GM23338 (cell line): Measurements from ENCODE around the gene ROBO3. TPM values are rescaled to one million over a fixed set of nuclear protein-coding genes. Genes with fewer than 3 reads are reported as not detected.

Experiments
- ATAC-seq: fragments of 200-7000 bp; cut with Tn5 transposase; 3 replicates; pipeline ENCODE4 v1.9.1; 2020
- DNase-seq: peaks from one replicate; pipeline ENCODE4 v3.0.0-alpha.2; 2015; ENCODE audit warnings: low spot score
- H2AFZ ChIP-seq: fragments of 200-600 bp; sonication (generic); 2 replicates; pipeline ENCODE4 v1.8.0; 2016; ENCODE audit warnings: antibody characterized with exemption, mild to moderate bottlenecking, moderate library complexity
- H3F3A ChIP-seq: fragments of 200-600 bp; sonication (generic); replicated peaks from 2 replicates; pipeline ENCODE4 v1.8.0; 2017; ENCODE audit warnings: antibody characterized with exemption, mixed run types, low read depth
- H3K27ac ChIP-seq: fragments of 200-600 bp; sonication (generic); 2 replicates; pipeline ENCODE4 v1.6.1; 2016; ENCODE audit warnings: low read depth
- H3K27me3 ChIP-seq: fragments of 200-600 bp; sonication (generic); 2 replicates; pipeline ENCODE4 v1.8.0; 2016; ENCODE audit warnings: mild to moderate bottlenecking, mixed run types, moderate library complexity; ENCODE audit not compliant: insufficient read depth
- H3K36me3 ChIP-seq: fragments of 200-600 bp; sonication (generic); 2 replicates; pipeline ENCODE4 v1.8.0; 2016; ENCODE audit warnings: mild to moderate bottlenecking; ENCODE audit not compliant: insufficient read depth
- H3K4me1 ChIP-seq: fragments of 200-600 bp; sonication (generic); 2 replicates; pipeline ENCODE4 v1.8.0; 2016; ENCODE audit warnings: mild to moderate bottlenecking, moderate library complexity; ENCODE audit not compliant: insufficient read depth
- H3K4me2 ChIP-seq: fragments of 200-600 bp; sonication (generic); 2 replicates; pipeline ENCODE4 v1.7.1; 2017; ENCODE audit warnings: mixed run types
- H3K4me3 ChIP-seq: fragments of 200-600 bp; sonication (generic); 2 replicates; pipeline ENCODE4 v1.6.1; 2016; ENCODE audit warnings: mixed run types
- H3K79me2 ChIP-seq: fragments of 200-600 bp; sonication (generic); replicated peaks from 2 replicates; pipeline ENCODE4 v1.8.0; 2017; ENCODE audit warnings: mild to moderate bottlenecking; ENCODE audit not compliant: insufficient read depth
- H3K9me2 ChIP-seq: fragments of 200-600 bp; sonication (generic); 2 replicates; pipeline ENCODE4 v1.8.0; 2017; ENCODE audit not compliant: insufficient read depth
- H4K20me1 ChIP-seq: fragments of 200-600 bp; sonication (generic); replicated peaks from 2 replicates; pipeline ENCODE4 v1.8.0; 2017; ENCODE audit warnings: mild to moderate bottlenecking; ENCODE audit not compliant: insufficient read depth
- H3K27ac Mint-ChIP-seq: 2 replicates; pipeline ENCODE4 v1.8.0; 2020; ENCODE audit warnings: inconsistent platforms, mild to moderate bottlenecking, moderate library complexity, mixed read lengths
- H3K27me3 Mint-ChIP-seq: 3 replicates; pipeline ENCODE4 v1.8.0; 2022; ENCODE audit warnings: low read depth, mild to moderate bottlenecking, moderate library complexity, mixed read lengths, inconsistent platforms; ENCODE audit not compliant: insufficient read depth, poor library complexity
- H3K36me3 Mint-ChIP-seq: 3 replicates; pipeline ENCODE4 v1.8.0; 2021; ENCODE audit warnings: low read depth, mild to moderate bottlenecking, inconsistent platforms, moderate library complexity, mixed read lengths
- H3K4me1 Mint-ChIP-seq: 3 replicates; pipeline ENCODE4 v1.8.0; 2020; ENCODE audit warnings: mild to moderate bottlenecking, inconsistent platforms, mixed read lengths
- H3K4me3 Mint-ChIP-seq: 3 replicates; pipeline ENCODE4 v1.8.0; 2021; ENCODE audit warnings: moderate library complexity, mild to moderate bottlenecking, inconsistent platforms, mixed read lengths
- H3K9me3 Mint-ChIP-seq: 3 replicates; pipeline ENCODE4 v1.8.0; 2020; ENCODE audit warnings: moderate library complexity, mild to moderate bottlenecking, inconsistent platforms, mixed read lengths
- CREB1 ChIP-seq: fragments of 250-450 bp; sonication (Bioruptor Pico); IDR thresholded peaks from 2 replicates; pipeline ENCODE4 v1.5.0; 2020; ENCODE audit warnings: low read depth, mild to moderate bottlenecking, moderate library complexity
- ETS1 ChIP-seq: IDR thresholded peaks from 2 replicates; pipeline ENCODE4 v1.6.1; 2016; ENCODE audit warnings: antibody characterized with exemption
- JUNB ChIP-seq: IDR thresholded peaks from one replicate; pipeline ENCODE4 v1.6.1; 2016; ENCODE audit warnings: antibody characterized with exemption; ENCODE audit not compliant: unreplicated experiment
- ZNF331 ChIP-seq: fragments of 250-450 bp; sonication (Bioruptor Pico); IDR thresholded peaks from 2 replicates; pipeline ENCODE4 v1.5.0; 2020; ENCODE audit warnings: low read depth, mild to moderate bottlenecking, moderate library complexity
- ZNF462 ChIP-seq: fragments of 250-450 bp; sonication (Bioruptor Pico); IDR thresholded peaks from 2 replicates; pipeline ENCODE4 v1.5.0; 2020; ENCODE audit warnings: mild to moderate bottlenecking, moderate library complexity
- polyA plus RNA-seq: library from polyadenylated mRNA; unstranded; fragments of >200 nt; fragmentation: Nextera tagmentation; extraction: Ambion mirVana; gene quantifications from 2 replicates; pipeline ENCODE4 v1.2.1, GENCODE V29; 2016
- total RNA-seq: library from RNA; depleted of rRNA; stranded (reverse); fragments of >200 nt; shearing (Covaris generic); gene quantifications from 2 replicates; pipeline ENCODE4 v1.2.3, GENCODE V29; 2014
- TF ChIP-seq, protein P1 (sequence below): IDR thresholded peaks from one replicate; pipeline ENCODE4 v1.6.1; 2018; ENCODE audit warnings: antibody characterized with exemption; ENCODE audit not compliant: unreplicated experiment
- TF ChIP-seq, protein P2 (sequence below), 2 experiments: fragments of 200-600 bp in 1 of 2; sonication (generic) in 1 of 2; conservative IDR thresholded peaks; 2 replicates each; pipeline versions ENCODE4 v1.5.1 to v1.6.1; 2016 to 2017; ENCODE audit warnings: antibody characterized with exemption in 2 of 2, low read depth in 2 of 2, mild to moderate bottlenecking in 2 of 2, moderate library complexity in 1 of 2

ROBO3 gene
- total and polyA plus RNA-seq, 2 experiments from 2014 or later = 17.0 to 21.4 TPM

DNA sequence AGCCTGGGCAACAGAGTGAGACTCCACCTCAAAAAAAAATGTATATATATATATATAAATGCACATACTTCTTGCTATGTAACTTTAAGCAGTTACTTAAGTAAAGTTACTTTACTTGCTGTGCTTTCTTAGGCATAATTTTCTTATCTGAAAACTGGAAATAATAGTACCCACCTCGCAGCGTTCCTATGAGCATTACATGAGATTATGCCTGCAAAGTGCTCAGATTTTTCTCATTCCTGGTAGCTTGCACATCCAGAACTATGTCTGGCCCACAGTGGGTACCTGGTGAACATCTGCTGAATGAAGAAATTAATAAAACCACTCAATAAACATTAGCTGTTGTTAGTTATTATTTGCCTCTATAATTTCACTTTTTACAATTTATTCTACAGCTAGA is 6.1 kb upstream of the ROBO3 start:
- Mint-ChIP-seq H3K27ac (no peak overlapping the region), H3K36me3 (no peaks in the 10 kb centered on the region; the same call in 2 of the 3 replicates), H3K4me1 (peaks cover 15% of the 10 kb centered on the region), H3K27me3 (peaks cover 47% of the 10 kb centered on the region), H3K4me3 (no peak overlapping the region), H3K9me3 (no peaks in the 10 kb centered on the region)
- no peaks in the 10 kb centered on the region for H3K79me2 ChIP-seq
- TF ChIP-seq CREB1 (no peak), JUNB (no peak), ETS1 (no peak), ZNF331 (no peak), ZNF462 (CRISPR knock-in tag) (no peak)
- TF ChIP-seq, protein P1, sequence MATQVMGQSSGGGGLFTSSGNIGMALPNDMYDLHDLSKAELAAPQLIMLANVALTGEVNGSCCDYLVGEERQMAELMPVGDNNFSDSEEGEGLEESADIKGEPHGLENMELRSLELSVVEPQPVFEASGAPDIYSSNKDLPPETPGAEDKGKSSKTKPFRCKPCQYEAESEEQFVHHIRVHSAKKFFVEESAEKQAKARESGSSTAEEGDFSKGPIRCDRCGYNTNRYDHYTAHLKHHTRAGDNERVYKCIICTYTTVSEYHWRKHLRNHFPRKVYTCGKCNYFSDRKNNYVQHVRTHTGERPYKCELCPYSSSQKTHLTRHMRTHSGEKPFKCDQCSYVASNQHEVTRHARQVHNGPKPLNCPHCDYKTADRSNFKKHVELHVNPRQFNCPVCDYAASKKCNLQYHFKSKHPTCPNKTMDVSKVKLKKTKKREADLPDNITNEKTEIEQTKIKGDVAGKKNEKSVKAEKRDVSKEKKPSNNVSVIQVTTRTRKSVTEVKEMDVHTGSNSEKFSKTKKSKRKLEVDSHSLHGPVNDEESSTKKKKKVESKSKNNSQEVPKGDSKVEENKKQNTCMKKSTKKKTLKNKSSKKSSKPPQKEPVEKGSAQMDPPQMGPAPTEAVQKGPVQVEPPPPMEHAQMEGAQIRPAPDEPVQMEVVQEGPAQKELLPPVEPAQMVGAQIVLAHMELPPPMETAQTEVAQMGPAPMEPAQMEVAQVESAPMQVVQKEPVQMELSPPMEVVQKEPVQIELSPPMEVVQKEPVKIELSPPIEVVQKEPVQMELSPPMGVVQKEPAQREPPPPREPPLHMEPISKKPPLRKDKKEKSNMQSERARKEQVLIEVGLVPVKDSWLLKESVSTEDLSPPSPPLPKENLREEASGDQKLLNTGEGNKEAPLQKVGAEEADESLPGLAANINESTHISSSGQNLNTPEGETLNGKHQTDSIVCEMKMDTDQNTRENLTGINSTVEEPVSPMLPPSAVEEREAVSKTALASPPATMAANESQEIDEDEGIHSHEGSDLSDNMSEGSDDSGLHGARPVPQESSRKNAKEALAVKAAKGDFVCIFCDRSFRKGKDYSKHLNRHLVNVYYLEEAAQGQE = no peak
- TF ChIP-seq, protein P2, sequence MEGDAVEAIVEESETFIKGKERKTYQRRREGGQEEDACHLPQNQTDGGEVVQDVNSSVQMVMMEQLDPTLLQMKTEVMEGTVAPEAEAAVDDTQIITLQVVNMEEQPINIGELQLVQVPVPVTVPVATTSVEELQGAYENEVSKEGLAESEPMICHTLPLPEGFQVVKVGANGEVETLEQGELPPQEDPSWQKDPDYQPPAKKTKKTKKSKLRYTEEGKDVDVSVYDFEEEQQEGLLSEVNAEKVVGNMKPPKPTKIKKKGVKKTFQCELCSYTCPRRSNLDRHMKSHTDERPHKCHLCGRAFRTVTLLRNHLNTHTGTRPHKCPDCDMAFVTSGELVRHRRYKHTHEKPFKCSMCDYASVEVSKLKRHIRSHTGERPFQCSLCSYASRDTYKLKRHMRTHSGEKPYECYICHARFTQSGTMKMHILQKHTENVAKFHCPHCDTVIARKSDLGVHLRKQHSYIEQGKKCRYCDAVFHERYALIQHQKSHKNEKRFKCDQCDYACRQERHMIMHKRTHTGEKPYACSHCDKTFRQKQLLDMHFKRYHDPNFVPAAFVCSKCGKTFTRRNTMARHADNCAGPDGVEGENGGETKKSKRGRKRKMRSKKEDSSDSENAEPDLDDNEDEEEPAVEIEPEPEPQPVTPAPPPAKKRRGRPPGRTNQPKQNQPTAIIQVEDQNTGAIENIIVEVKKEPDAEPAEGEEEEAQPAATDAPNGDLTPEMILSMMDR (conservative IDR thresholded peaks at IDR 0.05; ENCODE audit: low read depth in 2 of 2) = no peak
- DNase-seq (no peak), ATAC-seq (no peak)
- peaks cover 7% of the 10 kb centered on the region for H4K20me1 ChIP-seq
- H3K4me1 ChIP-seq = peaks cover 6% of the 10 kb centered on the region; the same call in 1 of the 2 replicates
- no peak overlapping the region for H3K4me2 ChIP-seq
- no peaks in the 10 kb centered on the region for H3F3A ChIP-seq
- peaks cover 98% of the 10 kb centered on the region for H3K27me3 ChIP-seq
- H3K36me3 ChIP-seq = no peaks in the 10 kb centered on the region
- H3K27ac ChIP-seq = no peak overlapping the region
- no peaks in the 10 kb centered on the region for H3K9me2 ChIP-seq
- H2AFZ ChIP-seq = no peak overlapping the region
- no peak overlapping the region for H3K4me3 ChIP-seq
